A673 (cell line): ENCODE results near the gene PGLYRP1.

Source experiments
- EZH2 ChIP-seq: fragments of 200-600 bp; sonication (generic); IDR thresholded peaks from 2 replicates; pipeline ENCODE4 v1.6.1; 2017; ENCODE audit warnings: borderline replicate concordance, low read depth, mild to moderate bottlenecking, mixed read lengths, antibody characterized with exemption, low read length; ENCODE audit not compliant: poor library complexity, severe bottlenecking
- TF ChIP-seq, protein P1 (sequence below): fragments of 300-800, 200-600 bp; sonication (generic); conservative IDR thresholded peaks from 2 replicates; pipeline ENCODE4 v1.5.1; 2017; ENCODE audit warnings: low read depth, mild to moderate bottlenecking, antibody characterized with exemption, low read length, moderate library complexity, mixed read lengths

DNA sequence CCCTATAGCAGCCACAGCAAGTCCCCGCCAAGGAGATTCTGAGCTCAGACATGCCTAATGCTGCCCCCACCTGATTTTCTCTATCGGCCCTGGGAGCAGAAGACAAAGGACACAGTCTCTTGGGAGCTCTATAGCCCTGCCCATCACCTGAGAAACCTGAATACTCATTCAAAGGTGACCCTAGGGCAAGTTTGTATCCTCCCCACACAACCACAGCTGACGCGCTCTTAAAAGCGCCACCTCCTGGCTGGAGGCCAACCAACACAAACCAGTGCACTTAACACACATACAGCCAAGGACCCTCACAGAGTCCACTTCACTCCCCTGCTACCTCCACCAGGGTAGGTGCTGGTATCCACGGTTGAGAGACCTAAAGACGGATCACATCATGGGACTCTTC lies 26.7 kb upstream of the PGLYRP1 start:
- TF ChIP-seq, protein P1, sequence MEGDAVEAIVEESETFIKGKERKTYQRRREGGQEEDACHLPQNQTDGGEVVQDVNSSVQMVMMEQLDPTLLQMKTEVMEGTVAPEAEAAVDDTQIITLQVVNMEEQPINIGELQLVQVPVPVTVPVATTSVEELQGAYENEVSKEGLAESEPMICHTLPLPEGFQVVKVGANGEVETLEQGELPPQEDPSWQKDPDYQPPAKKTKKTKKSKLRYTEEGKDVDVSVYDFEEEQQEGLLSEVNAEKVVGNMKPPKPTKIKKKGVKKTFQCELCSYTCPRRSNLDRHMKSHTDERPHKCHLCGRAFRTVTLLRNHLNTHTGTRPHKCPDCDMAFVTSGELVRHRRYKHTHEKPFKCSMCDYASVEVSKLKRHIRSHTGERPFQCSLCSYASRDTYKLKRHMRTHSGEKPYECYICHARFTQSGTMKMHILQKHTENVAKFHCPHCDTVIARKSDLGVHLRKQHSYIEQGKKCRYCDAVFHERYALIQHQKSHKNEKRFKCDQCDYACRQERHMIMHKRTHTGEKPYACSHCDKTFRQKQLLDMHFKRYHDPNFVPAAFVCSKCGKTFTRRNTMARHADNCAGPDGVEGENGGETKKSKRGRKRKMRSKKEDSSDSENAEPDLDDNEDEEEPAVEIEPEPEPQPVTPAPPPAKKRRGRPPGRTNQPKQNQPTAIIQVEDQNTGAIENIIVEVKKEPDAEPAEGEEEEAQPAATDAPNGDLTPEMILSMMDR: peak; percentile 41; the same call in 1 of the 2 replicates
- no peak for TF ChIP-seq EZH2
